ENCODE measurements around the gene SLIT3. TPM values are rescaled to one million over a fixed set of nuclear protein-coding genes. Genes with fewer than 3 reads are reported as not detected.

SLIT3 gene
- total and polyA plus RNA-seq, 9 of the 15 experiments (the other 6 are each of a cell fraction or from before 2014, with no cell fraction given) = 0.01 to 0.04 TPM; not detected in 7

- TF ChIP-seq MYBL2 (IDR thresholded peaks at IDR 0.05; ENCODE audit: low read depth) (no peak), MYBL2 (CRISPR knock-in tag; IDR thresholded peaks at IDR 0.05; ENCODE audit: borderline replicate concordance) (no peak), ETS1 (conservative IDR thresholded peaks at IDR 0.05; ENCODE audit: control insufficient read depth, low read depth, low read length) (no peak), NFIX (CRISPR knock-in tag; IDR thresholded peaks at IDR 0.05; ENCODE audit: low read depth) (no peak), MXI1 (IDR thresholded peaks at IDR 0.05; ENCODE audit: low read depth, low read length) (no peak), MAFF (IDR thresholded peaks at IDR 0.05; ENCODE audit: low read length) (no peak), CHD7 (IDR thresholded peaks at IDR 0.05; ENCODE audit: low read depth, low read length) (no peak), SMARCC2 (IDR thresholded peaks at IDR 0.05; ENCODE audit: low read depth) (no peak), XRCC5 (IDR thresholded peaks at IDR 0.05; ENCODE audit: low read depth, low read length) (no peak), GABPA (tag; conservative IDR thresholded peaks at IDR 0.05; ENCODE audit: low read depth) (peak; percentile 38), ZNF668 (CRISPR knock-in tag; IDR thresholded peaks at IDR 0.05) (no peak), ZNF740 (CRISPR knock-in tag; IDR thresholded peaks at IDR 0.05) (no peak), ZNF740 (tag; IDR thresholded peaks at IDR 0.05) (no peak)
Observed at GRCh38 chr5:168793841-168794837, 506.8 kb downstream of the SLIT3 start (continued).
